Measurements from ENCODE around the gene LGR6. TPM values are rescaled to one million over a fixed set of nuclear protein-coding genes. Genes with fewer than 3 reads are reported as not detected.
A peak's percentile ranks its signal among the peaks of the same experiment; 100 is the strongest.

The LGR6 gene
- total and polyA plus RNA-seq, 12 donors = 0.06 to 1.0 (median 0.18) TPM; not detected in 3

DNA sequence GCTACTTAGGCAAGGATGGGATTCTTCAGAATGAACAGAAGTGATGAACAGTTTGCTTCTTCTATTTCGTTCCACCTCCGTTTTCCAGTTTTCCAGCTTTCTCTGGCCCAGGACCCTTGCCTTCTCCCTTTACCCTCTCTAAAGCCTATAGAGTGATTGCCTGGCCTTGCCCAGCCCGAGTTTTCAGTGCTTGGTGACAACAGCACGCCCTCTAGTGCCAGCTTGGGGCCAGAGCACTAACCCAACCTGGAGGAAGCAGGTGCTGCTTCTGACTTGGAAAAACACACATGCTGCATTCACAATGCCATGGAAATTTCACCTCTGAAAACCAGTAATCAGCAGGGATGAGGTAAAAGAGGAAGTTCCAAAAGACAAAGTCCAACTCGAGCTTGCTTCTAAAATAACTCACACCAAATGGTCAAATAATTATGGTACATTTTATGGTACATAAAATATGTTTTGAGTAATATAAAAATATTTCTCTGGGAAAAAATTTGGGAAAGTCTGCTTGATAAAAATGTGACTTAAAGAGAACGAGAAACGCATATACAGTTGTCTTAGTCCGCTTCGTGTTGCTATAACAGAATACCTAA, 122.1 kb downstream of the LGR6 start:
- TF ChIP-seq POLR2A (IDR thresholded peaks at IDR 0.05) = no peak
- TF ChIP-seq, protein P1, sequence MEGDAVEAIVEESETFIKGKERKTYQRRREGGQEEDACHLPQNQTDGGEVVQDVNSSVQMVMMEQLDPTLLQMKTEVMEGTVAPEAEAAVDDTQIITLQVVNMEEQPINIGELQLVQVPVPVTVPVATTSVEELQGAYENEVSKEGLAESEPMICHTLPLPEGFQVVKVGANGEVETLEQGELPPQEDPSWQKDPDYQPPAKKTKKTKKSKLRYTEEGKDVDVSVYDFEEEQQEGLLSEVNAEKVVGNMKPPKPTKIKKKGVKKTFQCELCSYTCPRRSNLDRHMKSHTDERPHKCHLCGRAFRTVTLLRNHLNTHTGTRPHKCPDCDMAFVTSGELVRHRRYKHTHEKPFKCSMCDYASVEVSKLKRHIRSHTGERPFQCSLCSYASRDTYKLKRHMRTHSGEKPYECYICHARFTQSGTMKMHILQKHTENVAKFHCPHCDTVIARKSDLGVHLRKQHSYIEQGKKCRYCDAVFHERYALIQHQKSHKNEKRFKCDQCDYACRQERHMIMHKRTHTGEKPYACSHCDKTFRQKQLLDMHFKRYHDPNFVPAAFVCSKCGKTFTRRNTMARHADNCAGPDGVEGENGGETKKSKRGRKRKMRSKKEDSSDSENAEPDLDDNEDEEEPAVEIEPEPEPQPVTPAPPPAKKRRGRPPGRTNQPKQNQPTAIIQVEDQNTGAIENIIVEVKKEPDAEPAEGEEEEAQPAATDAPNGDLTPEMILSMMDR (IDR thresholded peaks at IDR 0.05) = peak; percentile 79 to 96 (median 88)
- no peaks in the 10 kb centered on the region for H3K36me3 ChIP-seq (replicated peaks in 1 of 2)
- intact Hi-C loops (cut with DNase I) = loop anchor here (2.0 kb wide), 1 partner anchor 123 kb away; the partner anchor contains the start of gene LGR6 (in 2 of the 2)
- no peak overlapping the region for H3K27ac ChIP-seq
- 8 to 11% (median 9%) methylated on average over 9 of the region's 9 CpGs for WGBS, 4 donors
- no peak overlapping the region for H3K4me3 ChIP-seq
- DNase-seq = peak; percentile 67 to 90 (median 82)
- H3K4me1 ChIP-seq (replicated peaks in 1 of 2) = peaks cover 0 to 4% of the 10 kb centered on the region in 2 donors
- H3K9me3 ChIP-seq (replicated peaks in 1 of 3) = no peaks in the 10 kb centered on the region
- no peaks in the 10 kb centered on the region for H3K27me3 ChIP-seq

DNA sequence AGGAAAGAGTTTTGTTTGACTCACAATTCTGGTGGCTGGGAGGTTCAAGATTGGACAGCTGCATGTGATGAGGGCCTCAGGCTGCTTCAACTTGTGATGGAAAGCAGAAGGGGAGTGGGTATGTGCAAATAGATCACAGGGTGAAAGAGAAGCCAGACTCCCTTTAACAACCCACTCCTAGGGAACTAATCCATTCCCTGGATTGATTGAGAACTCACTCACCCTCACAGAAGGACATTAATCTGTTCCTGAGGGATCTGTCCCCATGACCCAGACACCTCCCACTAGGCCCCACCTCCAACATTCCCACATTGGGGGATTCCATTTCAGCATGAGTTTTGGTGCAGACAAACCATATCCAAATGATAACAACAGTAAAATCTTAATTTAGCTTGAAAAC, 122.6 kb downstream of the LGR6 start:
- Histone ChIP-seq H3K27ac (no peak overlapping the region), H3K36me3 (replicated peaks in 1 of 2) (no peaks in the 10 kb centered on the region), H3K4me1 (replicated peaks in 1 of 2) (peaks cover 0 to 4% of the 10 kb centered on the region in 2 donors), H3K9me3 (replicated peaks in 1 of 3) (no peaks in the 10 kb centered on the region), H3K4me3 (no peak overlapping the region), H3K27me3 (no peaks in the 10 kb centered on the region)
- TF ChIP-seq, protein P1 (IDR thresholded peaks at IDR 0.05) = no peak
- TF ChIP-seq POLR2A (IDR thresholded peaks at IDR 0.05) = no peak
- DNase-seq = peak in 1 of 7 donors; percentile 4
- intact Hi-C loops (cut with DNase I) = no loop called here

DNA sequence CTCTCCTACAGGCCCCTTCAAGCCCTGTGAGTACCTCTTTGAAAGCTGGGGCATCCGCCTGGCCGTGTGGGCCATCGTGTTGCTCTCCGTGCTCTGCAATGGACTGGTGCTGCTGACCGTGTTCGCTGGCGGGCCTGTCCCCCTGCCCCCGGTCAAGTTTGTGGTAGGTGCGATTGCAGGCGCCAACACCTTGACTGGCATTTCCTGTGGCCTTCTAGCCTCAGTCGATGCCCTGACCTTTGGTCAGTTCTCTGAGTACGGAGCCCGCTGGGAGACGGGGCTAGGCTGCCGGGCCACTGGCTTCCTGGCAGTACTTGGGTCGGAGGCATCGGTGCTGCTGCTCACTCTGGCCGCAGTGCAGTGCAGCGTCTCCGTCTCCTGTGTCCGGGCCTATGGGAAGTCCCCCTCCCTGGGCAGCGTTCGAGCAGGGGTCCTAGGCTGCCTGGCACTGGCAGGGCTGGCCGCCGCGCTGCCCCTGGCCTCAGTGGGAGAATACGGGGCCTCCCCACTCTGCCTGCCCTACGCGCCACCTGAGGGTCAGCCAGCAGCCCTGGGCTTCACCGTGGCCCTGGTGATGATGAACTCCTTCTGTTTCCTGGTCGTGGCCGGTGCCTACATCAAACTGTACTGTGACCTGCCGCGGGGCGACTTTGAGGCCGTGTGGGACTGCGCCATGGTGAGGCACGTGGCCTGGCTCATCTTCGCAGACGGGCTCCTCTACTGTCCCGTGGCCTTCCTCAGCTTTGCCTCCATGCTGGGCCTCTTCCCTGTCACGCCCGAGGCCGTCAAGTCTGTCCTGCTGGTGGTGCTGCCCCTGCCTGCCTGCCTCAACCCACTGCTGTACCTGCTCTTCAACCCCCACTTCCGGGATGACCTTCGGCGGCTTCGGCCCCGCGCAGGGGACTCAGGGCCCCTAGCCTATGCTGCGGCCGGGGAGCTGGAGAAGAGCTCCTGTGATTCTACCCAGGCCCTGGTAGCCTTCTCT, 124.6 kb downstream of the LGR6 start:
- intact Hi-C loops (cut with DNase I) = no loop called here
- no peak overlapping the region for H3K4me3 ChIP-seq
- H3K4me1 ChIP-seq (replicated peaks in 1 of 2) = no peaks in the 10 kb centered on the region
- H3K36me3 ChIP-seq (replicated peaks in 1 of 2) = no peaks in the 10 kb centered on the region
- TF ChIP-seq POLR2A (IDR thresholded peaks at IDR 0.05) = no peak
- TF ChIP-seq, protein P1 (IDR thresholded peaks at IDR 0.05) = no peak
- peak in 1 of 7 donors; percentile 36 for DNase-seq
- no peaks in the 10 kb centered on the region for H3K9me3 ChIP-seq (replicated peaks in 1 of 3)
- H3K27ac ChIP-seq = no peak overlapping the region
- no peaks in the 10 kb centered on the region for H3K27me3 ChIP-seq
- 83 to 91% (median 89%) methylated on average over 22 to 52 of the region's 52 CpGs for WGBS, 4 donors

DNA sequence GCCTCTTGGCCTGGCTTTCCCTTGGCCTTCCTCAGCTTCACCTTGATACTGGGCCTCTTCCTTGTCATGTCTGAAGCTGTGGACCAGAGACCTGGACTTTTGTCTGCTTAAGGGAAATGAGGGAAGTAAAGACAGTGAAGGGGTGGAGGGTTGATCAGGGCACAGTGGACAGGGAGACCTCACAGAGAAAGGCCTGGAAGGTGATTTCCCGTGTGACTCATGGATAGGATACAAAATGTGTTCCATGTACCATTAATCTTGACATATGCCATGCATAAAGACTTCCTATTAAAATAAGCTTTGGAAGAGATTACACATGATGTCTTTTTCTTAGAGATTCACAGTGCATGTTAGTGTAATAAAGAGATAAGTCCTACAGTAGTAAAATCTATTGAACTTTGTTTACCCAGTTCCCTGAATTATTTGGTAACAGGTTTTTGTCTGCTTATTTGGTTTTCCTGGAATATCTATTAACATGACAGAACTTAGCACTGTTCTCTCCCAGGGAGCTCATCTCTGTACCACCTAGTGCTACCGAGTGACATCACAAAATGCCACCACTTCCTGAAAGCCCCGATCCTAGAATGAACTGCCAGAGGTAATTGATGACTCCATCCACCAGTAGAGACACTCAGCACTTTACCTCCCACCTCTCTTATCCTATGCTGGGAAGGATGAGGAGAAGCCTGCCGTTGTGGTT, 125.9 kb downstream of the LGR6 start:
- intact Hi-C loops (cut with DNase I) = no loop called here
- 72 to 81% (median 77%) methylated on average over 4 of the region's 4 CpGs for whole genome bisulfite sequencing, 4 donors
- no peak overlapping the region for H3K4me3 ChIP-seq
- no peaks in the 10 kb centered on the region for H3K36me3 ChIP-seq (replicated peaks in 1 of 2)
- no peaks in the 10 kb centered on the region for H3K4me1 ChIP-seq (replicated peaks in 1 of 2)
- H3K9me3 ChIP-seq (replicated peaks in 1 of 3) = no peaks in the 10 kb centered on the region
- DNase-seq = no peak
- H3K27me3 ChIP-seq = no peaks in the 10 kb centered on the region
- H3K27ac ChIP-seq = no peak overlapping the region
- no peak for TF ChIP-seq POLR2A (IDR thresholded peaks at IDR 0.05)
- TF ChIP-seq, protein P1 (IDR thresholded peaks at IDR 0.05) = no peak
